HG02571 (cell line): Measurements from ENCODE around the gene TMEM143.
"Not testable (repeated sequence)": the region's sequence is repeated elsewhere in the genome, so short reads cannot be mapped to it uniquely, and the experiment has no call there.

ENCODE experiments used
- ATAC-seq: cut with Tn5 transposase; IDR thresholded peaks from one replicate; pipeline ENCODE4 v1.9.1; 2021; ENCODE audit warnings: mild to moderate bottlenecking, moderate library complexity; ENCODE audit not compliant: unreplicated experiment

TMEM143 gene

DNA sequence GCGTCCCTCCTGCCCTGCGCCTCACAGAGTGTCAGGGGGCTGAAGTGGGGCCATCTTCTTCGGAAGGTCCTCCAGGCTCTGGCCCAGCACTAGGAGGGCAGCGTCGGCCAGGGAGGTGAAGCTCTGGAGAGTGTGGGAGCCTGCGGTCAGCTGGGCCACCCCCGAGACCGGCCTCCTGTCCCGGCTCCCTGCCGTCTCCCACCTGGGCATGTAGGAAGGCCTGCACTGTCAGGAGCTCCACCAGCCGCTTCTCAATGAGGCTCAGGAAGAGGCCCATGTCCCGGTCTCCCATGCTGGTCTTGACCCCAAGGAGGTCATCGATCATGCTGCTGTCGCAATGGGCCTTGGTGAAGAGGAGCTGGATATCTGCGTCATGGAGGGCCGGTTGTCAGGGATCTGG is 65.8 kb downstream of the TMEM143 start:
- ATAC-seq, result no peak

DNA sequence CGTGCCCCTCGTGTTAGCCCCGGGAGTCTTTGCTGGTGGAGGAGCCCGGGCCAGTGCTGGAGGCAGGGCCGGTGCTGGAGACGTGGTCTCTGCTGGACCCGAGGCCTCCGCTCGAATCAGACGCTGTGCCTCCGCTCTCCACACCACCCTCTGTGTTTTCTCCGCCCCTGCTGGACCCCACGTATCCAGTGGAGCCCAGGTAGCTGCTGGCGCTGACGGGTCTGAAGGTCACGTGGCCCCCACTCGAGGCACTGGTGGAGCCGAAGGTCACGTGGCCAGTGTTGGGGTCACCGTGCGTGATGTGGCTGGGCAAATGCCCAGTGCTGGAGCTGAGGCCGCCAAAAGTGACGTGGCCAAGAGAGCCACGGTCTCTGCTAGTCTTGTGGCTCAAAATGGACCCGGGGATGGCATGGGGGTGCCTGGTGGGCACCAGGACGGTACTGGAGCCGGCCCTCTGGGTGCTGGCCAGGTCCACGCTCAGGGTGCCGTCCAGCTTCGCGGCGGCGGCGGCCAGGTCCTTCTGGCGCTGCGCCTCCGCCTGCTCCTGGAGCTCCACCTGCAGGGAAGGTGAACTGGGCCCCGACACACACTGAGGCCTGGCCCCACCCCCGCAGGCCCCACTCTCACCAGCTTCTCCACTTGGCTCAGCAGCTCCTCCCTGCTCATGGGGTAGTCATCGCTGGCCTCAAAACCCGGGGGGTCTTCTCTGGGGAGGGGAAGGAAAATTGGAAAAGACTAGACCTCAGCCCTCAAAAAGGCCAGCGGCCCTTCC is 66.6 kb downstream of the TMEM143 start:
- no peak for ATAC-seq

- ATAC-seq, result no peak
Measured at GRCh38 chr19:48295458-48295857, 68.3 kb downstream of the TMEM143 start.

GRCh38 chr19:48292798-48293197 is 70.9 kb downstream of the TMEM143 start:
- ATAC-seq, result no peak

- ATAC-seq, result not testable (repeated sequence)
Measured at GRCh38 chr19:48291489-48291815, 72.3 kb downstream of the TMEM143 start.

DNA sequence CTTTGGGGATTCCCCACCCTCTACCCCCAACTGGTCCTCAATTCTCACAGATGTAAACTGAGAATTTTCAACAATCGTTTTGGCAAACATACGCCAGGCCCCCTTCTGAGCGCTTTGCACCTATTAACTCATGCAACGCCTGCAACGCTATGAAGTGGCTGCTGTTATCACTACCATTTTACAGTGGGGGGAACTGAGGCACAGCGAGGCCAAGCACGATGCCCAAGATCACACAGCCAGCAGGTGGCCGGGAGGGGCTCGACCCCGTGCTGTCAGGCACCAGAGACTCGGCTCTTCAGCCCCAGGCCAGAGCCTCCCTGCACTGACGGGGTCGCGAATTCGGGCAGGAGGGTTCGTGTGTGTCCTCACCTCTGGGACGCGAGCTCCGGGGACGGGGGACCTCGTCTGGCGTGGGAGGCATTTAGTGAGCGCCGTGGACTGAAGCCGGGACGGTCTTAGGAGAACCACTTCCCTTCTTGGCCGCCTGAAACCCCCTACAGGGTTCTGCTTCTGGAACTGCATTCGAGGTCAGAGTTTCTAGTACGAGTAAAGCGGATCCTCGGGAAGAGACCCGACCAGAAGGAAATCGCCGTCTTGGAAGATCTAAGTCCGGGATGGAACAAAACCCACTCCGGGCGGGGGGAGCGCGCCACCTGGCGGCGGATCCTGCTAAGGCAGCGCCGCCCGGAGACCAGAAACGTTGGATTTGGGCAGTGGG is 72.8 kb downstream of the TMEM143 start:
- no peak for ATAC-seq

- no peak for ATAC-seq
Measured at GRCh38 chr19:48290401-48290770, 73.4 kb downstream of the TMEM143 start.

GRCh38 chr19:48287748-48288147 is 76.0 kb downstream of the TMEM143 start:
- no peak for ATAC-seq

- no peak for ATAC-seq
Measured at GRCh38 chr19:48284896-48285295, 78.8 kb downstream of the TMEM143 start.

GRCh38 chr19:48283908-48284307 is 79.8 kb downstream of the TMEM143 start:
- no peak for ATAC-seq
